GM12878 (cell line): ENCODE measurements around the gene TRAPPC6A. TPM values are rescaled to one million over a fixed set of nuclear protein-coding genes. Genes with fewer than 3 reads are reported as not detected.

Experiments
- ATAC-seq: fragments of 200-7000 bp; cut with Tn5 transposase; 3 replicates; pipeline ENCODE4 v1.9.1; 2020; ENCODE audit warnings: mild to moderate bottlenecking, moderate library complexity
- BruUV-seq: library from RNA; stranded (reverse); fragments of 400-500 nt; replicated peaks from 2 replicates; lab custom pipeline; 2021; lab: Mats Ljungman, UMichigan
- CTCF ChIA-PET: fragments of 300-600 bp; sonication (Branson Sonifier 250); formaldehyde crosslinking; extraction: SDS; loops from one replicate; lab custom pipeline; 2021; ENCODE audit warnings: inconsistent platforms; lab: Yijun Ruan, JAX
- POLR2A ChIA-PET: fragments of 350-600 bp; formaldehyde crosslinking; extraction: SDS; loops from one replicate; lab custom pipeline; 2021; ENCODE audit warnings: inconsistent platforms; lab: Charles Lee
- RAD21 ChIA-PET: fragments of 300-600 bp; sonication (Branson Sonifier 250); formaldehyde crosslinking; loops from one replicate; lab custom pipeline; 2023; ENCODE audit warnings: antibody characterized with exemption; ENCODE audit not compliant: unreplicated experiment; lab: Charles Lee
- SMC1A ChIA-PET: fragments of 300-600 bp; sonication (Branson Sonifier 250); formaldehyde crosslinking; loops from one replicate; lab custom pipeline; 2023; ENCODE audit not compliant: unreplicated experiment, uncharacterized antibody; lab: Charles Lee
- DNase-seq: peaks from one replicate; pipeline ENCODE4 v3.0.0-alpha.2; 2011; ENCODE audit warnings: low read depth, low spot score
- FAIRE-seq: peaks from 3 replicates; lab custom pipeline; 2011; peaks lifted over from hg19 to GRCh38; lab: Jason Lieb, UNC
- H2AFZ ChIP-seq: 2 replicates; pipeline ENCODE4 v1.6.0; 2011; ENCODE audit warnings: low read depth, low read length, control low read depth; ENCODE audit not compliant: control insufficient read depth
- H3K27ac ChIP-seq: 2 replicates; pipeline ENCODE4 v1.5.1; 2011; ENCODE audit warnings: control low read depth; ENCODE audit not compliant: control insufficient read depth, insufficient read depth
- H3K27me3 ChIP-seq, 2 experiments: replicated peaks in 1 of 2; 2 replicates each; pipeline versions ENCODE4 v1.6.0 to v1.6.1; 2011; ENCODE audit warnings: low read length in 1 of 2; ENCODE audit not compliant: control insufficient read depth in 2 of 2, insufficient read depth in 2 of 2
- H3K36me3 ChIP-seq, 2 experiments: 2 replicates each; pipeline ENCODE4 v1.5.1; 2011; ENCODE audit warnings: low read length in 1 of 2; ENCODE audit not compliant: control insufficient read depth in 2 of 2, insufficient read depth in 2 of 2
- H3K4me1 ChIP-seq: 2 replicates; pipeline ENCODE4 v1.6.1; 2011; ENCODE audit warnings: mild to moderate bottlenecking, low read length, moderate library complexity, mixed read lengths; ENCODE audit not compliant: control insufficient read depth, insufficient read depth
- H3K4me2 ChIP-seq: 2 replicates; pipeline ENCODE4 v1.6.0; 2011; ENCODE audit warnings: control low read depth; ENCODE audit not compliant: control insufficient read depth, insufficient read depth
- H3K4me3 ChIP-seq: fragments of 200-600 bp; sonication (generic); 2 replicates; pipeline ENCODE4 v1.5.1; 2016
- H3K79me2 ChIP-seq: 2 replicates; pipeline ENCODE4 v1.6.0; 2011; ENCODE audit warnings: low read length; ENCODE audit not compliant: control insufficient read depth, insufficient read depth
- H3K9ac ChIP-seq: 2 replicates; pipeline ENCODE4 v1.8.0; 2011; ENCODE audit warnings: low read length, control low read depth, mixed read lengths; ENCODE audit not compliant: control insufficient read depth, insufficient read depth
- H3K9me3 ChIP-seq: replicated peaks from 3 replicates; pipeline ENCODE4 v1.5.1; 2011; ENCODE audit warnings: mild to moderate bottlenecking, low read length; ENCODE audit not compliant: control insufficient read depth, insufficient read depth
- H4K20me1 ChIP-seq: 2 replicates; pipeline ENCODE4 v1.6.0; 2011; ENCODE audit not compliant: control insufficient read depth, insufficient read depth
- ATF7 ChIP-seq: fragments of 450-650 bp; IDR thresholded peaks from 2 replicates; pipeline ENCODE4 v1.6.1; 2016; ENCODE audit warnings: low read depth, mild to moderate bottlenecking
- BRCA1 ChIP-seq: IDR thresholded peaks from 2 replicates; pipeline ENCODE4 v1.6.1; 2011; ENCODE audit warnings: low read depth, low read length, improper control_type of control experiment
- CBX5 ChIP-seq: sonication (generic); IDR thresholded peaks from 2 replicates; pipeline ENCODE4 v1.6.1; 2016; ENCODE audit warnings: low read depth, moderate library complexity, mild to moderate bottlenecking, inconsistent platforms
- CEBPZ ChIP-seq: fragments of 150-350 bp; IDR thresholded peaks from 2 replicates; pipeline ENCODE4 v1.6.1; 2016; ENCODE audit warnings: low read depth, low read length
- CTCF ChIP-seq, 3 experiments: IDR thresholded peaks in 2 of 3; conservative IDR thresholded peaks in 1 of 3; 2 replicates each; pipeline ENCODE4 v1.5.1; 2011; ENCODE audit warnings: low read depth in 3 of 3, low read length in 3 of 3, mild to moderate bottlenecking in 3 of 3, control low read depth in 2 of 3, moderate library complexity in 2 of 3, inconsistent platforms in 1 of 3, mixed read lengths in 1 of 3; ENCODE audit not compliant: control insufficient read depth in 2 of 3, insufficient read depth in 1 of 3; ENCODE audit errors: extremely low read depth in 1 of 3
- ESRRA ChIP-seq: IDR thresholded peaks from 2 replicates; pipeline ENCODE4 v1.6.1; 2012; ENCODE audit warnings: mild to moderate bottlenecking, low read length, improper control_type of control experiment
- FOS ChIP-seq: IDR thresholded peaks from 3 replicates; pipeline ENCODE4 v1.6.1; 2011; ENCODE audit warnings: borderline replicate concordance; ENCODE audit not compliant: insufficient read length; ENCODE audit errors: extremely low read depth
- POLR2AphosphoS2 ChIP-seq: IDR thresholded peaks from 2 replicates; pipeline ENCODE4 v1.6.1; 2011; ENCODE audit warnings: low read depth, mild to moderate bottlenecking, low read length, improper control_type of control experiment, moderate library complexity
- RFX5 ChIP-seq: IDR thresholded peaks from 2 replicates; pipeline ENCODE4 v1.6.1; 2011; ENCODE audit warnings: low read depth, low read length, improper control_type of control experiment
- RUNX3 ChIP-seq: IDR thresholded peaks from 2 replicates; pipeline ENCODE4 v1.6.1; 2012; ENCODE audit warnings: low read length, inconsistent platforms
- SMC3 ChIP-seq: IDR thresholded peaks from 2 replicates; pipeline ENCODE4 v1.6.1; 2011; ENCODE audit warnings: low read length, improper control_type of control experiment, borderline replicate concordance
- SREBF1 ChIP-seq: IDR thresholded peaks from 2 replicates; pipeline ENCODE4 v1.6.1; 2012; ENCODE audit warnings: mild to moderate bottlenecking, low read length
- ZBTB33 ChIP-seq: fragments of 450-650 bp; IDR thresholded peaks from 2 replicates; pipeline ENCODE4 v1.6.1; 2017; ENCODE audit warnings: mild to moderate bottlenecking
- ZNF24 ChIP-seq: fragments of 450-650 bp; IDR thresholded peaks from 2 replicates; pipeline ENCODE4 v1.6.1; 2017; ENCODE audit warnings: antibody characterized with exemption, mild to moderate bottlenecking
- WGBS: methylation state at CpG from one replicate; pipeline ENCODE4 v1.1.6; 2016; ENCODE audit warnings: low lambda C conversion rate; ENCODE audit not compliant: insufficient replicate concordance, insufficient coverage; ENCODE audit errors: missing lambda C conversion rate; 5-methylcytosine and 5-hydroxymethylcytosine counted together
- in situ Hi-C: fragments of 300-500 bp; cut with MboI; formaldehyde crosslinking; loops from 9 replicates; pipeline ENCODE4 v1.14.3; 2018; ENCODE audit warnings: mixed read lengths
- intact Hi-C: fragments of 100-400 bp; cut with micrococcal nuclease; formaldehyde crosslinking; loops from one replicate; pipeline ENCODE4 v1.14.2; 2022; ENCODE audit not compliant: unreplicated experiment
- polyA plus RNA-seq, 11 experiments: library from polyadenylated mRNA; depleted of rRNA in 4 of 11; unstranded in 6 of 11; stranded (reverse) in 5 of 11; fragments of >200 nt; fragmentation: Nextera tagmentation in 4 of 11; fragmentation: Illumina TruSeq in 1 of 11; extraction: Ambion mirVana in 4 of 11; extraction: Trizol in 1 of 11; gene quantifications; 1 replicate in 1 of 11; 2 replicates in 10 of 11; pipeline versions ENCODE4 v1.2.1 to v1.2.3, GENCODE V29; 2011 to 2016; ENCODE audit warnings: inconsistent platforms in 2 of 11, missing spikeins in 2 of 11, low read depth in 1 of 11
- total RNA-seq, 4 experiments: library from RNA; depleted of rRNA in 3 of 4; stranded (reverse); fragments of >200 nt in 3 of 4; fragmentation: Illumina TruSeq in 1 of 4; extraction: Trizol in 1 of 4; gene quantifications; 2 replicates each; pipeline versions ENCODE4 v1.2.1 to v1.2.3, GENCODE V29; 2013 to 2021
- TF ChIP-seq, protein P1 (sequence below): fragments of 150-350 bp; IDR thresholded peaks from 2 replicates; pipeline ENCODE4 v1.6.1; 2014; ENCODE audit warnings: mild to moderate bottlenecking, low read depth, low read length
- TF ChIP-seq, protein P2 (sequence below): IDR thresholded peaks from 2 replicates; pipeline ENCODE4 v1.6.1; 2011; ENCODE audit warnings: borderline replicate concordance, low read depth, mild to moderate bottlenecking, moderate library complexity, mixed read lengths, low read length; ENCODE audit not compliant: insufficient read depth; ENCODE audit errors: extremely low read length

Gene TRAPPC6A
- total and polyA plus RNA-seq, 10 of the 15 experiments (the other 5 are each of a cell fraction or from before 2014, with no cell fraction given), result 1.8 to 83.9 (median 35.8) TPM

- 49% methylated on average over 6 of the region's 6 CpGs for WGBS
- CTCF ChIA-PET, result no interaction called here
- no peak for TF ChIP-seq POLR2AphosphoS2
- TF ChIP-seq SMC3, result no peak
- TF ChIP-seq SREBF1, result no peak
- no peak for TF ChIP-seq RFX5
- no peak for TF ChIP-seq CTCF (IDR thresholded peaks at IDR 0.05 in 2 of 3, conservative IDR thresholded peaks at IDR 0.05 in 1 of 3; ENCODE audit: control insufficient read depth in 2 of 3, extremely low read depth in 1 of 3, insufficient read depth in 1 of 3, low read depth in 3 of 3, low read length in 3 of 3)
- no peak for TF ChIP-seq FOS
- no peak for TF ChIP-seq ATF7
- no peak for TF ChIP-seq ZNF24
- TF ChIP-seq ESRRA, result no peak
- TF ChIP-seq CEBPZ, result no peak
- TF ChIP-seq CBX5, result no peak
- no peak for TF ChIP-seq RUNX3
- TF ChIP-seq, protein P1, sequence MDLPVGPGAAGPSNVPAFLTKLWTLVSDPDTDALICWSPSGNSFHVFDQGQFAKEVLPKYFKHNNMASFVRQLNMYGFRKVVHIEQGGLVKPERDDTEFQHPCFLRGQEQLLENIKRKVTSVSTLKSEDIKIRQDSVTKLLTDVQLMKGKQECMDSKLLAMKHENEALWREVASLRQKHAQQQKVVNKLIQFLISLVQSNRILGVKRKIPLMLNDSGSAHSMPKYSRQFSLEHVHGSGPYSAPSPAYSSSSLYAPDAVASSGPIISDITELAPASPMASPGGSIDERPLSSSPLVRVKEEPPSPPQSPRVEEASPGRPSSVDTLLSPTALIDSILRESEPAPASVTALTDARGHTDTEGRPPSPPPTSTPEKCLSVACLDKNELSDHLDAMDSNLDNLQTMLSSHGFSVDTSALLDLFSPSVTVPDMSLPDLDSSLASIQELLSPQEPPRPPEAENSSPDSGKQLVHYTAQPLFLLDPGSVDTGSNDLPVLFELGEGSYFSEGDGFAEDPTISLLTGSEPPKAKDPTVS, result no peak
- TF ChIP-seq, protein P2, sequence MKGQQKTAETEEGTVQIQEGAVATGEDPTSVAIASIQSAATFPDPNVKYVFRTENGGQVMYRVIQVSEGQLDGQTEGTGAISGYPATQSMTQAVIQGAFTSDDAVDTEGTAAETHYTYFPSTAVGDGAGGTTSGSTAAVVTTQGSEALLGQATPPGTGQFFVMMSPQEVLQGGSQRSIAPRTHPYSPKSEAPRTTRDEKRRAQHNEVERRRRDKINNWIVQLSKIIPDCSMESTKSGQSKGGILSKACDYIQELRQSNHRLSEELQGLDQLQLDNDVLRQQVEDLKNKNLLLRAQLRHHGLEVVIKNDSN, result no peak
- TF ChIP-seq BRCA1, result no peak
- TF ChIP-seq ZBTB33, result no peak
Observed at GRCh38 chr19:45216667-45217066, 38.6 kb upstream of the TRAPPC6A start.

More at GRCh38 chr19:45216667-45217066, 38.6 kb upstream of the TRAPPC6A start:
- FAIRE-seq (no peak), DNase-seq (no peak), ATAC-seq (no peak)
- RAD21 ChIA-PET, result no interaction called here
- H3K4me1 ChIP-seq, result no peaks in the 10 kb centered on the region
- SMC1A ChIA-PET, result no interaction called here
- H3K36me3 ChIP-seq, result no peaks in the 10 kb centered on the region
- no peaks in the 10 kb centered on the region for H3K79me2 ChIP-seq
- no peaks in the 10 kb centered on the region for H3K9me3 ChIP-seq
- in situ Hi-C loops, result no loop called here
- POLR2A ChIA-PET, result no interaction called here
- peaks cover 2 to 3% of the 10 kb centered on the region in 2 experiments for H3K27me3 ChIP-seq
- H3K4me2 ChIP-seq, result no peak overlapping the region
- H4K20me1 ChIP-seq, result no peaks in the 10 kb centered on the region
- no peak overlapping the region for H3K27ac ChIP-seq
- H2AFZ ChIP-seq, result no peak overlapping the region
- intact Hi-C loops, result no loop called here
- BruUV-seq, result no TSS peak
- H3K9ac ChIP-seq, result no peak overlapping the region
- no peak overlapping the region for H3K4me3 ChIP-seq
